ENCODE data around the gene FOXO6. TPM values are rescaled to one million over a fixed set of nuclear protein-coding genes. Genes with fewer than 3 reads are reported as not detected.

The FOXO6 gene
- total and polyA plus RNA-seq, 2 of the 13 experiments (the other 11 are each of a cell fraction or from before 2014, with no cell fraction given), result 0.13 TPM; not detected in 1

DNA sequence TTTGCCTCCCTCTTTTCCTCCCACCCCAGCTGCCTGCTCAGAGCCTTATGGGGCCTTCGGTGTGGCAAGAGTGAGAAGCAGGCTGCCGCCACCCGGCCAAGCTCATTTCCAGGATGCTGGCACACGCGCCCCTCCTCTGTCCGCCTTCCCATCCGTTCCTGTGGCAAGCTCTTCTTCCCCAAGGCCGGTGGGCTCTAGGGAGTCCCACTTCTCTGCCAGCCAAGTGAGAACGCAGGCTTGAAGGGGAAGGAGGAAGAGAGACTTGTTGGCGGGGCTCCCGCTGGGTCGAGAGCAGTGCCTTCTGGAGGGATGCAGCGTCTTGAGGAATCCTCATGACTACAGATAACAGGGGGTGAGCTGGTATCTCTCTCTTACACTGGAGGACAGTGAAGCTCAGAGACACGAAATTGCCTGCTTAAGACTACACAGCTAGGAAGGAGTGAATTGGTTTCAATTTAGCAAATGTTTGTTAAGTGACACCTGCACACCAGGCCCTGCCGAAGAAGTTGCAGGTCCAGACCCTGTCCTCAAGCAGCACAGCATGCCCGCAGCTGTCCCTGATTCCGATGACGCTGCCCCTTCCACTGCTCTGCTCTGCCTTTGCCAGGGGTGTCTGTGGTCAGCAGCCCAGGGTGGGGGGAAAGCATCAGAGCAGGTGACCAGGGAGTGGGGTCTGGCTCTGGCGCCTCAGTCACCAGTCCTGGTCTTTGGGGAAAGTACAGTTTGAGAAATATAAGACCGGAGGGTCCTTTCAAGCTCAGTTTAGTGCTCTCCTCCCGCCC, 40.1 kb upstream of the FOXO6 start (continued):
- TF ChIP-seq, protein P1, sequence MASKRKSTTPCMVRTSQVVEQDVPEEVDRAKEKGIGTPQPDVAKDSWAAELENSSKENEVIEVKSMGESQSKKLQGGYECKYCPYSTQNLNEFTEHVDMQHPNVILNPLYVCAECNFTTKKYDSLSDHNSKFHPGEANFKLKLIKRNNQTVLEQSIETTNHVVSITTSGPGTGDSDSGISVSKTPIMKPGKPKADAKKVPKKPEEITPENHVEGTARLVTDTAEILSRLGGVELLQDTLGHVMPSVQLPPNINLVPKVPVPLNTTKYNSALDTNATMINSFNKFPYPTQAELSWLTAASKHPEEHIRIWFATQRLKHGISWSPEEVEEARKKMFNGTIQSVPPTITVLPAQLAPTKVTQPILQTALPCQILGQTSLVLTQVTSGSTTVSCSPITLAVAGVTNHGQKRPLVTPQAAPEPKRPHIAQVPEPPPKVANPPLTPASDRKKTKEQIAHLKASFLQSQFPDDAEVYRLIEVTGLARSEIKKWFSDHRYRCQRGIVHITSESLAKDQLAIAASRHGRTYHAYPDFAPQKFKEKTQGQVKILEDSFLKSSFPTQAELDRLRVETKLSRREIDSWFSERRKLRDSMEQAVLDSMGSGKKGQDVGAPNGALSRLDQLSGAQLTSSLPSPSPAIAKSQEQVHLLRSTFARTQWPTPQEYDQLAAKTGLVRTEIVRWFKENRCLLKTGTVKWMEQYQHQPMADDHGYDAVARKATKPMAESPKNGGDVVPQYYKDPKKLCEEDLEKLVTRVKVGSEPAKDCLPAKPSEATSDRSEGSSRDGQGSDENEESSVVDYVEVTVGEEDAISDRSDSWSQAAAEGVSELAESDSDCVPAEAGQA (IDR thresholded peaks at IDR 0.05; ENCODE audit: low read depth), result no peak
- TF ChIP-seq, protein P1 (CRISPR knock-in tag; IDR thresholded peaks at IDR 0.05; ENCODE audit: borderline replicate concordance), result no peak
- TF ChIP-seq, protein P2, sequence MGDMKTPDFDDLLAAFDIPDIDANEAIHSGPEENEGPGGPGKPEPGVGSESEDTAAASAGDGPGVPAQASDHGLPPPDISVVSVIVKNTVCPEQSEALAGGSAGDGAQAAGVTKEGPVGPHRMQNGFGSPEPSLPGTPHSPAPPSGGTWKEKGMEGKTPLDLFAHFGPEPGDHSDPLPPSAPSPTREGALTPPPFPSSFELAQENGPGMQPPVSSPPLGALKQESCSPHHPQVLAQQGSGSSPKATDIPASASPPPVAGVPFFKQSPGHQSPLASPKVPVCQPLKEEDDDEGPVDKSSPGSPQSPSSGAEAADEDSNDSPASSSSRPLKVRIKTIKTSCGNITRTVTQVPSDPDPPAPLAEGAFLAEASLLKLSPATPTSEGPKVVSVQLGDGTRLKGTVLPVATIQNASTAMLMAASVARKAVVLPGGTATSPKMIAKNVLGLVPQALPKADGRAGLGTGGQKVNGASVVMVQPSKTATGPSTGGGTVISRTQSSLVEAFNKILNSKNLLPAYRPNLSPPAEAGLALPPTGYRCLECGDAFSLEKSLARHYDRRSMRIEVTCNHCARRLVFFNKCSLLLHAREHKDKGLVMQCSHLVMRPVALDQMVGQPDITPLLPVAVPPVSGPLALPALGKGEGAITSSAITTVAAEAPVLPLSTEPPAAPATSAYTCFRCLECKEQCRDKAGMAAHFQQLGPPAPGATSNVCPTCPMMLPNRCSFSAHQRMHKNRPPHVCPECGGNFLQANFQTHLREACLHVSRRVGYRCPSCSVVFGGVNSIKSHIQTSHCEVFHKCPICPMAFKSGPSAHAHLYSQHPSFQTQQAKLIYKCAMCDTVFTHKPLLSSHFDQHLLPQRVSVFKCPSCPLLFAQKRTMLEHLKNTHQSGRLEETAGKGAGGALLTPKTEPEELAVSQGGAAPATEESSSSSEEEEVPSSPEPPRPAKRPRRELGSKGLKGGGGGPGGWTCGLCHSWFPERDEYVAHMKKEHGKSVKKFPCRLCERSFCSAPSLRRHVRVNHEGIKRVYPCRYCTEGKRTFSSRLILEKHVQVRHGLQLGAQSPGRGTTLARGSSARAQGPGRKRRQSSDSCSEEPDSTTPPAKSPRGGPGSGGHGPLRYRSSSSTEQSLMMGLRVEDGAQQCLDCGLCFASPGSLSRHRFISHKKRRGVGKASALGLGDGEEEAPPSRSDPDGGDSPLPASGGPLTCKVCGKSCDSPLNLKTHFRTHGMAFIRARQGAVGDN (CRISPR knock-in tag; IDR thresholded peaks at IDR 0.05), result no peak
- TF ChIP-seq SIX4 (CRISPR knock-in tag; IDR thresholded peaks at IDR 0.05), result no peak
- TF ChIP-seq ZNF281 (CRISPR knock-in tag; IDR thresholded peaks at IDR 0.05; ENCODE audit: borderline replicate concordance), result no peak
- TF ChIP-seq ZKSCAN5 (CRISPR knock-in tag; IDR thresholded peaks at IDR 0.05), result no peak
- TF ChIP-seq ZNF276 (CRISPR knock-in tag; IDR thresholded peaks at IDR 0.05; ENCODE audit: low read depth), result no peak
- no peak for TF ChIP-seq ATF7-NPFF (CRISPR knock-in tag; IDR thresholded peaks at IDR 0.05; ENCODE audit: low read depth)
- TF ChIP-seq RAD21 (CRISPR knock-in tag; IDR thresholded peaks at IDR 0.05), result no peak

Data from HepG2 (cell line).